Adrenal gland (tissue), 5 donors: ENCODE measurements around the gene TVP23B.
"Not testable (repeated sequence)": the region's sequence is repeated elsewhere in the genome, so short reads cannot be mapped to it uniquely, and the experiment has no call there.

ENCODE experiments used
- CTCF ChIP-seq, 6 experiments: fragments of 450-650 bp in 4 of 6; fragments of 200-600 bp in 2 of 6; sonication (generic) in 1 of 6; IDR thresholded peaks; 1 replicate in 5 of 6; 2 replicates in 1 of 6; pipeline versions ENCODE4 v1.5.1 to v1.8.0; 2016 to 2021; ENCODE audit warnings: antibody characterized with exemption in 6 of 6, mild to moderate bottlenecking in 2 of 6, moderate library complexity in 1 of 6
- POLR2A ChIP-seq, 2 donors: fragments of 450-650 bp; IDR thresholded peaks; one replicate each; pipeline ENCODE4 v1.6.1; 2017; ENCODE audit warnings: antibody characterized with exemption in 2 of 2, mild to moderate bottlenecking in 2 of 2, moderate library complexity in 1 of 2
- donor health status: DM: no; HTN: no; CAD: no.

DNA sequence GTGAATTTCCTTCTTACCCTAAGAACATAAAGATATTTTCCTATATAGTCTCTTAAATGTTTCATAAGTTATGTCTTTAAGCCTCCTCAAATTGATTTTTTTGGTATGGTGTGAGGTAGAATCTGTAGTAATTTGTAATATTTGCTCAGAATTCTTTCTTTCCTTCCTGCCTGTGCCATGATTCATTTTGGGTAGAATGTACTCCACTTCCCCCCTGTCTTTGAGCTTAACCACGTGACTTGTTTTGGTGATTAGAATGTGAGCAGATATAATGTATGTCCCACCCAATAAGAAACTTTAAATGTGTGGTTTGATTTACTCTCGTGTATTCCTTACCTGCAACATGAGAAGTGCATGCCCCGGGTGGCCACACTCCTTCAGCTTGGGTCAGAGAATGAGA, 40.4 kb downstream of the TVP23B start:
- not testable (repeated sequence) for TF ChIP-seq POLR2A, CTCF (IDR thresholded peaks at IDR 0.05)
